RWPE2 (cell line): ENCODE measurements around the gene PFDN1.

ENCODE experiments used
- ATAC-seq: fragments of 200-7000 bp; cut with Tn5 transposase; 3 replicates; pipeline ENCODE4 v1.9.1; 2021; ENCODE audit warnings: low read depth
- DNase-seq: peaks from one replicate; pipeline ENCODE4 v3.0.0-alpha.2; 2020; ENCODE audit warnings: low spot score
- H3K27ac ChIP-seq: fragments of 450-650 bp; 2 replicates; pipeline ENCODE4 v1.5.1; 2017; ENCODE audit warnings: mild to moderate bottlenecking; ENCODE audit not compliant: poor library complexity, severe bottlenecking
- H3K27me3 ChIP-seq: fragments of 250-450 bp; sonication (Bioruptor Pico); 2 replicates; pipeline ENCODE4 v1.5.1; 2021; ENCODE audit warnings: mild to moderate bottlenecking, moderate library complexity; ENCODE audit not compliant: insufficient read depth, poor library complexity, severe bottlenecking
- H3K36me3 ChIP-seq: fragments of 250-450 bp; sonication (Bioruptor Pico); 2 replicates; pipeline ENCODE4 v1.5.1; 2020; ENCODE audit warnings: low read depth, mild to moderate bottlenecking, moderate library complexity
- H3K4me1 ChIP-seq: fragments of 250-450 bp; sonication (Bioruptor Pico); 2 replicates; pipeline ENCODE4 v1.5.1; 2021; ENCODE audit warnings: mild to moderate bottlenecking, moderate library complexity; ENCODE audit not compliant: insufficient read depth, poor library complexity, severe bottlenecking
- H3K4me3 ChIP-seq: fragments of 250-450 bp; sonication (Bioruptor Pico); 2 replicates; pipeline ENCODE4 v1.5.1; 2021; ENCODE audit warnings: mild to moderate bottlenecking, moderate library complexity; ENCODE audit not compliant: severe bottlenecking
- H3K9me3 ChIP-seq: fragments of 250-450 bp; sonication (Bioruptor Pico); 2 replicates; pipeline ENCODE4 v1.5.1; 2021; ENCODE audit warnings: mild to moderate bottlenecking, moderate library complexity; ENCODE audit not compliant: severe bottlenecking
- TF ChIP-seq, protein P1 (sequence below): fragments of 450-650 bp; IDR thresholded peaks from one replicate; pipeline ENCODE4 v1.5.1; 2017; ENCODE audit warnings: mild to moderate bottlenecking, moderate library complexity; ENCODE audit not compliant: poor library complexity, severe bottlenecking

PFDN1 gene

DNA sequence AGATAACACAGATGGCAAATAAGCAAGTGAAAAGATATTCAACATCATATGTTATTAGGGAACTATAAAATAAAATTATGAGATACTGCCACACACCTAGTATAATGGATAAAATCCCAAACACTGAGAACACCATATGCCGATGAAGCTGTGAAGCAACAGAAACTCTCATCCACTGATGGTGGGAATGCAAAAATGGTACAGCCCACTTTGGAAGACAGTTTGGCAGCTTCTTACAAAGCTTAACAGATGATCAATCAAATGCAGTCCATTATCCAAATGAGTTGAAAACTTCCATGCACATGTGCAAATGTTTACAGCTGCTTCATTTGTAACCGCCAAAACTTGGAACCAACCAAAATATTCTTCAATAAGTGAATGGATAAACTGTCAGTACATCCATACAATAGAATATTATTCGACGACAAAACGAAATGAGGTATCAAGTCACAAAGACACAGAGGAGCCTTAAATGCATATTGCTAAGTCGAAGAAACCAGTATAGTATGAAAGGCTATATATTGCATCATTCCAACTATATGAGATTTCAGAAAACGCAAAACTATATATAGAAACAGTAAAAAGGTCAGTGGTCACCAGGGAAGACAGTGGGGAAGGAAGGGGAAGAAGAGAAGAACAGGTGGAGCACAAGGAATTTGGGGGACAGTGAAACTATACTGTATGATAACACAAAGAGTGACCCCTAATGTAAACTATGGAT, 14.9 kb downstream of the PFDN1 start:
- DNase-seq (no peak), ATAC-seq (no peak)
- TF ChIP-seq, protein P1, sequence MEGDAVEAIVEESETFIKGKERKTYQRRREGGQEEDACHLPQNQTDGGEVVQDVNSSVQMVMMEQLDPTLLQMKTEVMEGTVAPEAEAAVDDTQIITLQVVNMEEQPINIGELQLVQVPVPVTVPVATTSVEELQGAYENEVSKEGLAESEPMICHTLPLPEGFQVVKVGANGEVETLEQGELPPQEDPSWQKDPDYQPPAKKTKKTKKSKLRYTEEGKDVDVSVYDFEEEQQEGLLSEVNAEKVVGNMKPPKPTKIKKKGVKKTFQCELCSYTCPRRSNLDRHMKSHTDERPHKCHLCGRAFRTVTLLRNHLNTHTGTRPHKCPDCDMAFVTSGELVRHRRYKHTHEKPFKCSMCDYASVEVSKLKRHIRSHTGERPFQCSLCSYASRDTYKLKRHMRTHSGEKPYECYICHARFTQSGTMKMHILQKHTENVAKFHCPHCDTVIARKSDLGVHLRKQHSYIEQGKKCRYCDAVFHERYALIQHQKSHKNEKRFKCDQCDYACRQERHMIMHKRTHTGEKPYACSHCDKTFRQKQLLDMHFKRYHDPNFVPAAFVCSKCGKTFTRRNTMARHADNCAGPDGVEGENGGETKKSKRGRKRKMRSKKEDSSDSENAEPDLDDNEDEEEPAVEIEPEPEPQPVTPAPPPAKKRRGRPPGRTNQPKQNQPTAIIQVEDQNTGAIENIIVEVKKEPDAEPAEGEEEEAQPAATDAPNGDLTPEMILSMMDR = no peak
- Histone ChIP-seq H3K4me1 (peaks cover 14% of the 10 kb centered on the region), H3K36me3 (peaks cover 12% of the 10 kb centered on the region; the same call in 1 of the 2 replicates), H3K27ac (no peak overlapping the region), H3K9me3 (no peaks in the 10 kb centered on the region), H3K4me3 (no peak overlapping the region), H3K27me3 (peaks cover 3% of the 10 kb centered on the region)

DNA sequence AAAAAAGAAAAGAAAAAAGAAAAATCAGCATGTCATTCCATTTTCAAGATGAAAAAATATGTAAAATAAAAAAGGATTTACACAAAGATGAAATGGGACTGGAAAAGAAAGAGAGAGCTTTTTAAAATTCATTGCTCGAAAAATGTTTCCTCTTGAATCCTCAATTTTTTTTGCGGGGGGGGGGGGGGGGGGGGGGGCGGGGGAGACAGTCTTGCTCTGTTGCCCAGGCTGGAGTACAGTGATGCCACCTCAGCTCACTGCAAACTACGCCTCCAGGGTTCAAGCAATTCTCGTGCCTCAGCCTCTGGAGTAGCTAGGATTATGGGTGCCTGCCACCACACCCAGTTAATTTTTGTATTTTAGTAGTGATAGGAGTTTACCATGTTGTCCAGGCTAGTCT, 16.5 kb downstream of the PFDN1 start:
- Histone ChIP-seq H3K4me1 (peaks cover 3% of the 10 kb centered on the region), H3K9me3 (no peaks in the 10 kb centered on the region), H3K36me3 (peaks cover 6% of the 10 kb centered on the region; the same call in 1 of the 2 replicates), H3K27ac (no peak overlapping the region), H3K4me3 (no peak overlapping the region), H3K27me3 (peaks cover 3% of the 10 kb centered on the region)
- ATAC-seq = no peak
- no peak for DNase-seq
- TF ChIP-seq, protein P1 = no peak

DNA sequence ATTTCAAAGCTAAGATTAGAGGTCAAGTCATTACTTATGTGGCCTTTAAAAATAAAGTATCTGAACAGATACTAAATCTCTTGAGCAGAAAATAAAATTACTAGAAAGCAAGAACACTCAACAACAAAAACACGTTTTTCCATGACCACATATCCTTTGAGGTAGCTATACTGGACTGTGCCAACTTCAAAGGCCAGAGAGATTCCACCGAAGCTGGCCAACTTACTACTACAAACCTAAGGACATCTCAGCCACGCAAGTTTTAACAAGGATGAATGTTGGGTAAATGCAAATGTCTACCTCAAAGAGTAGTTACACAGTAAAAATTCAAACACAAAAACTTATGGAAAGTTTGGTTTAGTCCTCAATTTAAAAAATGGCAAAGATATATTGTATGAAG, 18.9 kb downstream of the PFDN1 start:
- Histone ChIP-seq H3K27ac (no peak overlapping the region), H3K4me1 (peaks cover 3% of the 10 kb centered on the region), H3K9me3 (no peaks in the 10 kb centered on the region), H3K36me3 (peaks cover 15% of the 10 kb centered on the region), H3K4me3 (no peak overlapping the region), H3K27me3 (peaks cover 3% of the 10 kb centered on the region)
- no peak for ATAC-seq
- TF ChIP-seq, protein P1 = no peak
- DNase-seq = no peak

DNA sequence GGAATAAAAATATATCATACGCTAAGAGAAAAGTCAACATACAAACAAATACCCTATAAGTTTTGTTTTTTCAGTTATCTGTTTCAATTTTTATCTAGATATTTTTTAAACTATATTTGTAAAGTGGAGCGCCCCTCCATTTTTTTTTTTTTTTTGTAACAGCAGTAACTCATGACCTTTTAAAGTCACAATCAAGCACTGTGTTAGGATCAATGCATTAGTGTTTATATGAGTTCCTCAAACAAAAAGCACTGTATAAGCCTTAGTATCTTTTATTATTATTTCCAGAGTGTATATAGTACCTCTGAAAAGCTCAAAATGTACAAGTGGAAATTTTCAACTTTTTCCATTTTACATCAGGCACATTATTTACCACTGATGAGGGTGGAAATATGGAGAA, 20.6 kb downstream of the PFDN1 start:
- peaks cover 3% of the 10 kb centered on the region for H3K4me1 ChIP-seq
- H3K27ac ChIP-seq = no peak overlapping the region

DNA sequence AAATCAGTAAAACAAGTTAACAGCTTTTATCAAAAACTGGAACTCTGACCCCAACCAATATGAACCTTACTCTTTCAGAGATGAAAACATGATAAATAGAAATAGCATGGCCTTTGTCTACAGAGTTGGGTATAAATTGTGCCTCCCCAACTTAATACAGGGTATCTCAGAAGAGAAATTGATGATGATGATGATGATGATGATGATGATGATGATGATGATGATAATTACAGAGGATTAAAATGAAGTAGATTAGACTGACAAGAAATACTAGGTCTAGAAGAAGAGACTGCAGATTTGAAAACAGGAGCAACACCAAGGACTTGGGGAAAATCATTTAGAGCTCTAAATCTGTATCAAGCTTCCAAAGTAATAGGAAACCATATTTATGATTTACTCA, 27.1 kb downstream of the PFDN1 start:
- no peak overlapping the region for H3K4me3 ChIP-seq
- H3K4me1 ChIP-seq = no peaks in the 10 kb centered on the region
- no peaks in the 10 kb centered on the region for H3K9me3 ChIP-seq
- H3K27ac ChIP-seq = no peak overlapping the region
- H3K27me3 ChIP-seq = no peaks in the 10 kb centered on the region
- TF ChIP-seq, protein P1 = no peak
- ATAC-seq (no peak), DNase-seq (no peak)
- H3K36me3 ChIP-seq = peaks cover 30% of the 10 kb centered on the region

More for the DNA sequence above, 20.6 kb downstream of the PFDN1 start:
- H3K9me3 ChIP-seq = no peaks in the 10 kb centered on the region
- TF ChIP-seq, protein P1 = no peak
- ATAC-seq (no peak), DNase-seq (no peak)
- peaks cover 26% of the 10 kb centered on the region for H3K36me3 ChIP-seq
- H3K4me3 ChIP-seq = no peak overlapping the region
- H3K27me3 ChIP-seq = no peaks in the 10 kb centered on the region
